ENCODE measurements around the gene KIAA0930.
A peak's percentile ranks its signal among the peaks of the same experiment; 100 is the strongest.

KIAA0930 gene

GRCh38 chr22:45239681-45240051 lies 1.0 kb downstream of the KIAA0930 start:
- DNase-seq, result no peak
- in situ Hi-C loops (cut with HindIII; ENCODE audit: low pct_ligation_motif_present, low sequenced_read_pairs), result no loop called here
- TF ChIP-seq, protein P1, sequence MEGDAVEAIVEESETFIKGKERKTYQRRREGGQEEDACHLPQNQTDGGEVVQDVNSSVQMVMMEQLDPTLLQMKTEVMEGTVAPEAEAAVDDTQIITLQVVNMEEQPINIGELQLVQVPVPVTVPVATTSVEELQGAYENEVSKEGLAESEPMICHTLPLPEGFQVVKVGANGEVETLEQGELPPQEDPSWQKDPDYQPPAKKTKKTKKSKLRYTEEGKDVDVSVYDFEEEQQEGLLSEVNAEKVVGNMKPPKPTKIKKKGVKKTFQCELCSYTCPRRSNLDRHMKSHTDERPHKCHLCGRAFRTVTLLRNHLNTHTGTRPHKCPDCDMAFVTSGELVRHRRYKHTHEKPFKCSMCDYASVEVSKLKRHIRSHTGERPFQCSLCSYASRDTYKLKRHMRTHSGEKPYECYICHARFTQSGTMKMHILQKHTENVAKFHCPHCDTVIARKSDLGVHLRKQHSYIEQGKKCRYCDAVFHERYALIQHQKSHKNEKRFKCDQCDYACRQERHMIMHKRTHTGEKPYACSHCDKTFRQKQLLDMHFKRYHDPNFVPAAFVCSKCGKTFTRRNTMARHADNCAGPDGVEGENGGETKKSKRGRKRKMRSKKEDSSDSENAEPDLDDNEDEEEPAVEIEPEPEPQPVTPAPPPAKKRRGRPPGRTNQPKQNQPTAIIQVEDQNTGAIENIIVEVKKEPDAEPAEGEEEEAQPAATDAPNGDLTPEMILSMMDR (IDR thresholded peaks at IDR 0.05; ENCODE audit: low read depth, low read length, missing control alignments), result no peak
- Histone ChIP-seq H3K4me3 (ENCODE audit: low read depth, low read length) (peak overlapping the region; percentile 64), H3K36me3 (replicated peaks) (no peaks in the 10 kb centered on the region), H3K27me3 (replicated peaks) (no peaks in the 10 kb centered on the region), H3K27ac (no peak overlapping the region)

- Histone ChIP-seq H3K27me3 (replicated peaks) (no peaks in the 10 kb centered on the region), H3K4me3 (ENCODE audit: low read depth, low read length) (no peak overlapping the region), H3K27ac (no peak overlapping the region), H3K36me3 (replicated peaks) (no peaks in the 10 kb centered on the region)
- TF ChIP-seq, protein P1 (IDR thresholded peaks at IDR 0.05; ENCODE audit: low read depth, low read length, missing control alignments), result no peak
- DNase-seq, result no peak
- in situ Hi-C loops (cut with HindIII; ENCODE audit: low pct_ligation_motif_present, low sequenced_read_pairs), result no loop called here
These were observed 1.6 kb downstream of the KIAA0930 start for GRCh38 chr22:45238957-45239680.

DNA sequence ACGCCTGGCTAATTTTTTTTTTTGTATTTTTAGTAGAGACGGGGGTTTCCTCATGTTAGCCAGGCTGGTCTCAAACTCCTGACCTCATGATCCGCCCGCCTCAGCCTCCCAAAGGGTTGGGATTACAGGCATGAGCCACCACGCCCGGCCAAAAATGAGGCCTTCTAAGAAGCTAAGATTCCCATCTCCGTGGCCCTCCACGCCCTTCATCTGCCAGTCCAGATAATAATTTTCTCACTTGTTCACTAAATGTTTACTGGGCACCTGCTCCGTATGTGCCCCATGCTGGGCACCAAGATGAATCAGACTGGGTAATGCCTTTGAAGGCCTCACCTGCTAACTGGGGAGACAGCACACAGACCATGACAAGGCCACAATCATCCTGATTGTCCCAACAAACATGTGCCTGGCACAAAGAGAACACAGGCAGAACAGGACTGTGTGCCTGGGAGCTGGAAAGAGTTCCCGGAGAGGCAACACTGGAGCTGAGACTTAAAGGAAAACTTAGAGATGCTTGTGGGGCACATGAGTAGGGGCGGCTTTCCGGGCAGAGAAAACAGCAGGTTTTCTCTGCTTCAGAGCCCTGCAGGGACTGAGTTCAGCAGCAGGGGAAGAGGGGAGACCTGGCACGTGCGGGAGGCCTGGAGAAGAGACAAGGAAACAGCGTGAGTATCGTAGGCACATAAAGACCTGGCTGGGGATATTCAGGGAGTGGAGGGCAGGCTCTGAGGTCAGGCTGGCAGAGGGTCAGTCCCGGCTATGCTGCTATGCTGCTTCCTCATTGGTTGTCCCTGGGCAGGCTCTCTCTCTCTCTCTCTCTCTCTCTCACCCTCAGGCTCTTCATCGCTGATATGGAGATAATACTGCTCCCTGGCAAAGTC lies 2.4 kb downstream of the KIAA0930 start:
- TF ChIP-seq, protein P1 (IDR thresholded peaks at IDR 0.05; ENCODE audit: low read depth, low read length, missing control alignments), result no peak
- Histone ChIP-seq H3K27ac (no peak overlapping the region), H3K36me3 (replicated peaks) (no peaks in the 10 kb centered on the region), H3K4me3 (ENCODE audit: low read depth, low read length) (no peak overlapping the region), H3K27me3 (replicated peaks) (no peaks in the 10 kb centered on the region)
- in situ Hi-C loops (cut with HindIII; ENCODE audit: low pct_ligation_motif_present, low sequenced_read_pairs), result no loop called here
- DNase-seq, result no peak

GRCh38 chr22:45237065-45237990 lies 3.4 kb downstream of the KIAA0930 start:
- TF ChIP-seq, protein P1 (IDR thresholded peaks at IDR 0.05; ENCODE audit: low read depth, low read length, missing control alignments), result no peak
- Histone ChIP-seq H3K36me3 (replicated peaks) (no peaks in the 10 kb centered on the region), H3K27ac (no peak overlapping the region), H3K4me3 (ENCODE audit: low read depth, low read length) (no peak overlapping the region), H3K27me3 (replicated peaks) (no peaks in the 10 kb centered on the region)
- in situ Hi-C loops (cut with HindIII; ENCODE audit: low pct_ligation_motif_present, low sequenced_read_pairs), result no loop called here
- DNase-seq, result no peak

- Histone ChIP-seq H3K4me3 (ENCODE audit: low read depth, low read length) (no peak overlapping the region), H3K27ac (no peak overlapping the region), H3K27me3 (replicated peaks) (no peaks in the 10 kb centered on the region), H3K36me3 (replicated peaks) (no peaks in the 10 kb centered on the region)
- no peak for DNase-seq
- in situ Hi-C loops (cut with HindIII; ENCODE audit: low pct_ligation_motif_present, low sequenced_read_pairs), result no loop called here
- TF ChIP-seq, protein P1 (IDR thresholded peaks at IDR 0.05; ENCODE audit: low read depth, low read length, missing control alignments), result no peak
These were observed 4.8 kb downstream of the KIAA0930 start for GRCh38 chr22:45235851-45236342.
